ENCODE data around the gene ADAMTS18. TPM values are rescaled to one million over a fixed set of nuclear protein-coding genes. Genes with fewer than 3 reads are reported as not detected.

Gene ADAMTS18
- total RNA-seq, 1 experiment from 2014 or later, result not detected

DNA sequence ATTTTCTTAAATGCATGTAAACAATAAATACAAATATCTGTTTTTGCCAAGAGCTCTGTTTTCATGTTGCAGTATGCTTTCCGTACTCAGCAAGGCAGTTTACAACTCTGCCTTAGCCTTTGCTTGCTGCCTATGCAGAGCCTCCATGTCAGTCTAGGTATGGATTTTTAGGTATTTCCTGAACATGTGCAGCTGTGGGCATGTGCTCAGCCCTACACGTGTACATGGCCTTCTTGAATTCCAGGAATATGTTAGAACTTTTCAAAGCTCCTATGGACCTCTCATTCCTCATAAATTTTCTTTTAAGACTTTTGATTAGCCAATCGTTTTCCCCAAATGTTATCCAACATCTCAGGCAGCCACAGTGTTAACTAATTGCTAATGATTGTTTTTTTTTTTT is 171.9 kb downstream of the ADAMTS18 start:
- ATAC-seq (no peak), DNase-seq (ENCODE audit: low read depth, low spot score) (no peak)
- peaks cover 40% of the 10 kb centered on the region for H3K27me3 ChIP-seq (ENCODE audit: insufficient read depth, low read length)
- H3K27ac ChIP-seq (ENCODE audit: low read depth, low read length), result no peak overlapping the region
- H3K79me2 ChIP-seq (ENCODE audit: insufficient read depth, low read length), result no peaks in the 10 kb centered on the region
- POLR2A ChIA-PET, result no interaction called here
- H3K4me1 ChIP-seq (ENCODE audit: control insufficient read depth in 1 of 2, insufficient read depth in 2 of 2, low read length in 2 of 2), result no peaks in the 10 kb centered on the region
- H3K9me2 ChIP-seq (ENCODE audit: insufficient read depth), result no peaks in the 10 kb centered on the region
- H2AFZ ChIP-seq (ENCODE audit: low read depth, low read length, poor library complexity, severe bottlenecking), result no peak overlapping the region
- no peaks in the 10 kb centered on the region for H3K9me3 ChIP-seq (ENCODE audit: control insufficient read depth in 1 of 2, insufficient read depth in 1 of 2, low read depth in 1 of 2, low read length in 2 of 2)
- TF ChIP-seq SRF (IDR thresholded peaks at IDR 0.05; ENCODE audit: low read depth) (no peak), ZNF274 (IDR thresholded peaks at IDR 0.05; ENCODE audit: low read depth, low read length) (no peak), RAD21 (IDR thresholded peaks at IDR 0.05; ENCODE audit: low read depth) (no peak), ELF1 (IDR thresholded peaks at IDR 0.05; ENCODE audit: borderline replicate concordance, low read depth) (no peak), YY1 (IDR thresholded peaks at IDR 0.05; ENCODE audit: extremely low read depth, insufficient replicate concordance, low read depth, low read length) (no peak), JUND (IDR thresholded peaks at IDR 0.05) (no peak), EGR1 (IDR thresholded peaks at IDR 0.05; ENCODE audit: low read depth) (no peak), EZH2phosphoT487 (IDR thresholded peaks at IDR 0.05; ENCODE audit: borderline replicate concordance) (no peak)
- TF ChIP-seq, protein P1, sequence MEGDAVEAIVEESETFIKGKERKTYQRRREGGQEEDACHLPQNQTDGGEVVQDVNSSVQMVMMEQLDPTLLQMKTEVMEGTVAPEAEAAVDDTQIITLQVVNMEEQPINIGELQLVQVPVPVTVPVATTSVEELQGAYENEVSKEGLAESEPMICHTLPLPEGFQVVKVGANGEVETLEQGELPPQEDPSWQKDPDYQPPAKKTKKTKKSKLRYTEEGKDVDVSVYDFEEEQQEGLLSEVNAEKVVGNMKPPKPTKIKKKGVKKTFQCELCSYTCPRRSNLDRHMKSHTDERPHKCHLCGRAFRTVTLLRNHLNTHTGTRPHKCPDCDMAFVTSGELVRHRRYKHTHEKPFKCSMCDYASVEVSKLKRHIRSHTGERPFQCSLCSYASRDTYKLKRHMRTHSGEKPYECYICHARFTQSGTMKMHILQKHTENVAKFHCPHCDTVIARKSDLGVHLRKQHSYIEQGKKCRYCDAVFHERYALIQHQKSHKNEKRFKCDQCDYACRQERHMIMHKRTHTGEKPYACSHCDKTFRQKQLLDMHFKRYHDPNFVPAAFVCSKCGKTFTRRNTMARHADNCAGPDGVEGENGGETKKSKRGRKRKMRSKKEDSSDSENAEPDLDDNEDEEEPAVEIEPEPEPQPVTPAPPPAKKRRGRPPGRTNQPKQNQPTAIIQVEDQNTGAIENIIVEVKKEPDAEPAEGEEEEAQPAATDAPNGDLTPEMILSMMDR (IDR thresholded peaks at IDR 0.05 in 2 of 3, conservative IDR thresholded peaks at IDR 0.05 in 1 of 3; ENCODE audit: borderline replicate concordance in 1 of 3, insufficient read depth in 1 of 3, low read depth in 2 of 3, low read length in 2 of 3), result no peak
- TF ChIP-seq, protein P2, sequence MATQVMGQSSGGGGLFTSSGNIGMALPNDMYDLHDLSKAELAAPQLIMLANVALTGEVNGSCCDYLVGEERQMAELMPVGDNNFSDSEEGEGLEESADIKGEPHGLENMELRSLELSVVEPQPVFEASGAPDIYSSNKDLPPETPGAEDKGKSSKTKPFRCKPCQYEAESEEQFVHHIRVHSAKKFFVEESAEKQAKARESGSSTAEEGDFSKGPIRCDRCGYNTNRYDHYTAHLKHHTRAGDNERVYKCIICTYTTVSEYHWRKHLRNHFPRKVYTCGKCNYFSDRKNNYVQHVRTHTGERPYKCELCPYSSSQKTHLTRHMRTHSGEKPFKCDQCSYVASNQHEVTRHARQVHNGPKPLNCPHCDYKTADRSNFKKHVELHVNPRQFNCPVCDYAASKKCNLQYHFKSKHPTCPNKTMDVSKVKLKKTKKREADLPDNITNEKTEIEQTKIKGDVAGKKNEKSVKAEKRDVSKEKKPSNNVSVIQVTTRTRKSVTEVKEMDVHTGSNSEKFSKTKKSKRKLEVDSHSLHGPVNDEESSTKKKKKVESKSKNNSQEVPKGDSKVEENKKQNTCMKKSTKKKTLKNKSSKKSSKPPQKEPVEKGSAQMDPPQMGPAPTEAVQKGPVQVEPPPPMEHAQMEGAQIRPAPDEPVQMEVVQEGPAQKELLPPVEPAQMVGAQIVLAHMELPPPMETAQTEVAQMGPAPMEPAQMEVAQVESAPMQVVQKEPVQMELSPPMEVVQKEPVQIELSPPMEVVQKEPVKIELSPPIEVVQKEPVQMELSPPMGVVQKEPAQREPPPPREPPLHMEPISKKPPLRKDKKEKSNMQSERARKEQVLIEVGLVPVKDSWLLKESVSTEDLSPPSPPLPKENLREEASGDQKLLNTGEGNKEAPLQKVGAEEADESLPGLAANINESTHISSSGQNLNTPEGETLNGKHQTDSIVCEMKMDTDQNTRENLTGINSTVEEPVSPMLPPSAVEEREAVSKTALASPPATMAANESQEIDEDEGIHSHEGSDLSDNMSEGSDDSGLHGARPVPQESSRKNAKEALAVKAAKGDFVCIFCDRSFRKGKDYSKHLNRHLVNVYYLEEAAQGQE (IDR thresholded peaks at IDR 0.05; ENCODE audit: low read depth), result no peak
- intact Hi-C loops (cut with micrococcal nuclease), result no loop called here
- no peak overlapping the region for H3K9ac ChIP-seq (ENCODE audit: low read length)
- H3K4me3 ChIP-seq (replicated peaks in 1 of 2; ENCODE audit: low read depth in 1 of 2, low read length in 2 of 2), result no peak overlapping the region
- no peaks in the 10 kb centered on the region for H3K36me3 ChIP-seq (ENCODE audit: control insufficient read depth in 1 of 2, insufficient read depth in 2 of 2, low read length in 2 of 2)
- no peak overlapping the region for H3K4me2 ChIP-seq (ENCODE audit: low read length)
- BruUV-seq (replicated peaks), result no TSS peak
- RAD21 ChIA-PET (ENCODE audit: low non-redundant PET in 1 of 2, low total read pairs in 2 of 2, uncharacterized antibody in 2 of 2, unreplicated experiment in 2 of 2), result no interaction called here
- H4K20me1 ChIP-seq (ENCODE audit: insufficient read depth), result no peaks in the 10 kb centered on the region
- CTCF ChIA-PET, result no interaction called here
